CD4-positive, alpha-beta T cell (primary cell): ENCODE data around the gene POLDIP3. TPM values are rescaled to one million over a fixed set of nuclear protein-coding genes. Genes with fewer than 3 reads are reported as not detected.
"Not testable (repeated sequence)": the region's sequence is repeated elsewhere in the genome, so short reads cannot be mapped to it uniquely, and the experiment has no call there.

Source experiments
- ATAC-seq: fragments of 200-7000 bp; cut with Tn5 transposase; one replicate; pipeline ENCODE4 v1.10.0; 2022; ENCODE audit warnings: mild to moderate bottlenecking; ENCODE audit not compliant: poor library complexity
- CTCF ChIA-PET: fragments of 350-600 bp; sonication (Branson Sonifier 250); formaldehyde crosslinking; loops from one replicate; lab custom pipeline; 2021; ENCODE audit warnings: antibody characterized with exemption, inconsistent platforms; lab: Charles Lee
- POLR2A ChIA-PET: fragments of 350-600 bp; sonication (Branson Sonifier 250); formaldehyde crosslinking; loops from one replicate; lab custom pipeline; 2021; ENCODE audit warnings: antibody characterized with exemption, inconsistent platforms; lab: Charles Lee
- DNase-seq, 14 experiments: peaks; one replicate each; pipeline ENCODE4 v3.0.0-alpha.2; 2013 to 2020; ENCODE audit warnings: mixed read lengths in 2 of 14
- H3K27ac ChIP-seq, 2 donors: one replicate each; pipeline versions ENCODE4 v1.5.1 to v1.7.0; 2013; ENCODE audit warnings: low read length in 2 of 2, low read depth in 1 of 2, mild to moderate bottlenecking in 1 of 2
- H3K27me3 ChIP-seq, 2 experiments: 1 replicate in 1 of 2; 2 replicates in 1 of 2; pipeline versions ENCODE4 v1.6.1 to v1.7.0; 2013; ENCODE audit warnings: low read length in 2 of 2, control low read depth in 1 of 2, mild to moderate bottlenecking in 1 of 2, moderate library complexity in 1 of 2; ENCODE audit not compliant: insufficient read depth in 2 of 2, control insufficient read depth in 1 of 2
- H3K36me3 ChIP-seq: one replicate; pipeline ENCODE4 v1.6.1; 2013; ENCODE audit warnings: low read length, control low read depth; ENCODE audit not compliant: insufficient read depth
- H3K4me1 ChIP-seq: one replicate; pipeline ENCODE4 v1.6.1; 2013; ENCODE audit warnings: low read length, control low read depth; ENCODE audit not compliant: insufficient read depth
- H3K4me3 ChIP-seq: one replicate; pipeline ENCODE4 v1.5.1; 2013; ENCODE audit warnings: mild to moderate bottlenecking, low read length, moderate library complexity
- H3K9me3 ChIP-seq, 2 experiments: 1 replicate in 1 of 2; 2 replicates in 1 of 2; pipeline versions ENCODE4 v1.6.1 to v1.7.0; 2013; ENCODE audit warnings: low read length in 2 of 2, mild to moderate bottlenecking in 2 of 2, control low read depth in 1 of 2, moderate library complexity in 1 of 2; ENCODE audit not compliant: control insufficient read depth in 1 of 2, insufficient read depth in 1 of 2
- H3K27ac Mint-ChIP-seq: one replicate; pipeline ENCODE4 v1.8.0; 2020; ENCODE audit warnings: mixed read lengths
- H3K27me3 Mint-ChIP-seq: one replicate; pipeline ENCODE4 v1.8.0; 2021; ENCODE audit warnings: mixed read lengths
- H3K36me3 Mint-ChIP-seq: one replicate; pipeline ENCODE4 v1.8.0; 2021; ENCODE audit warnings: low read depth, mixed read lengths
- H3K4me1 Mint-ChIP-seq: one replicate; pipeline ENCODE4 v1.8.0; 2021; ENCODE audit warnings: low read depth, mixed read lengths
- H3K4me3 Mint-ChIP-seq: one replicate; pipeline ENCODE4 v1.8.0; 2020; ENCODE audit warnings: mild to moderate bottlenecking, mixed read lengths
- H3K9me3 Mint-ChIP-seq: one replicate; pipeline ENCODE4 v1.8.0; 2020; ENCODE audit warnings: mixed read lengths
- intact Hi-C, 2 experiments: fragments of 100-400 bp; cut with DNase I in 1 of 2; cut with micrococcal nuclease in 1 of 2; formaldehyde crosslinking; loops; one replicate each; pipeline versions ENCODE4 v1.15.1 to v1.9.0; 2023 to 2025; cut with DNase I, micrococcal nuclease
- total RNA-seq, 174 experiments: library from RNA in 2 of 174; stranded (reverse) in 2 of 174; gene quantifications; one replicate each; pipeline ENCODE4 v1.2.3 and lab custom pipeline; 2021 to 2026
- TF ChIP-seq, protein P1 (sequence below): fragments of 200-600 bp; IDR thresholded peaks from one replicate; pipeline ENCODE4 v1.8.0; 2022; ENCODE audit warnings: antibody characterized with exemption, mild to moderate bottlenecking

POLDIP3 gene
- total RNA-seq, 2 experiments from 2014 or later, result 77.7 to 80.7 TPM

DNA sequence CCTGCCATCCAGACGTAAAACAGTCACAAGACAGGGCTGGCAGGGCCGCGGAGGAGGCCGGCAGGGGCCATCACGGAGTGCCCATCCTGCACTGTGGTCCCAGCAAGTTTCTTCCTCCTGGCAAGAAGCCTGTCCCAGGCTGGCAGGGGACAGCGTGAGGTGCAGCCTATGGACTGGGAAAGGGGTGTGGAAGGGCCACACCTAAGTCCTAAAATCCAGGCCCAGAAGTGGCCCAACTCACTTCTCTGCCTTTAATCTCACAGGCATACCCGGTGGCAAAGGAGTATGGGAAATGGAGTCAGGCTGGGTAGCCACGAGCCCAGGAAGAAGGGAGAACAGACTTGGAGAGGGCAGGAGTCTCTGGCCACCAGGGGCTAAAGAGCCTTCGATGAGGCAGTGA is 44.1 kb downstream of the POLDIP3 start:
- H3K27me3 ChIP-seq, H3K4me3 ChIP-seq, H3K4me1 Mint-ChIP-seq, CTCF ChIA-PET, intact Hi-C loops, H3K27ac ChIP-seq, H3K9me3 ChIP-seq, H3K4me1 ChIP-seq, H3K27me3 Mint-ChIP-seq, H3K27ac Mint-ChIP-seq, DNase-seq, H3K9me3 Mint-ChIP-seq, ATAC-seq, H3K4me3 Mint-ChIP-seq: not testable (repeated sequence)
- POLR2A ChIA-PET, result interaction anchor here (0.7 to 1.1 kb wide), 2 partner anchors 44 to 926 kb away, joined by 3 to 4 read pairs; partner anchors contain the start of gene POLDIP3
- peaks cover 11% of the 10 kb centered on the region for H3K36me3 ChIP-seq
- peaks cover 35% of the 10 kb centered on the region for H3K36me3 Mint-ChIP-seq

DNA sequence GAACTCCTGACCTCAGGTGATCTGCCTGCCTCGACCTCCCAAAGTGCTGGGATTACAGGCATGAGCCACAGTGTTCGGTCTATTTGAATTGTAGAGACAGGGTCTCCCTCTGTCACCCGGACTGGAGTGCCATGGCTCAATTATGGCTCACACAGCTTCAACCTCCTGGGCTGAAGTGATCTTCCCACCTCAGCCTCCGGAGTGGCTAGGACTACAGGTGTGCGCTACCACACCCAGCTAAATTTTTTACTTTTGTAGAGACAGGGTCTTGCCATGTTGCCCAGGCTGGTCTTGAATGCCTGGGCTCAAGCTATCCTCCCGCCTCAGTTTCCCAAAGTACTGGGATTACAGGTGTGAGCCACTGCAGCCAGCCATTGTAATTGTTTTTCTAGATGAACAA is 46.7 kb downstream of the POLDIP3 start:
- intact Hi-C loops, H3K27ac Mint-ChIP-seq, ATAC-seq: not testable (repeated sequence)

DNA sequence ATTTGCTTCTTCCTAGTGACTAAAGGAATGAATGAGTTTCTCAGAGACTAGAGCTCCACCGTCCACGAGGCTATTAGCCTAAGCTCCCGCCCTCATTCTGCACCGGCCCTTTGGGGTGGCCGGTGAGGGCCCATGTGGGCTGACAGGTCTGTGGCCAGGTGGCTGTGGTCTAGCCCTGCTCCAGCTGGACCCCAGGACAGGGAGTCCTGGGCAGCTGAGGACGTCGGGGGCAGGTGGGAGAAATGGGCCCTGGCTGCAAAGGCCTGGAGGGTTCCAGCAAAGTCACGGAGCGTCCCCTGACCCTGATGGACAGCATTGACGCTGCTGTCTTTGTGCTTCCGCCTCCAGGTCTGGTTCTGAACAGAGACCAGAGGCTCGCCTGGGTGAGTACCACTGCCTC is 48.7 kb downstream of the POLDIP3 start:
- H3K27me3 ChIP-seq, result no peaks in the 10 kb centered on the region
- H3K27me3 Mint-ChIP-seq, result no peaks in the 10 kb centered on the region
- CTCF ChIA-PET, result no interaction called here

More for the DNA sequence above, 46.7 kb downstream of the POLDIP3 start:
- H3K27me3 ChIP-seq, CTCF ChIA-PET, H3K4me1 Mint-ChIP-seq, H3K9me3 Mint-ChIP-seq, H3K4me3 ChIP-seq, DNase-seq, H3K4me1 ChIP-seq, H3K9me3 ChIP-seq, H3K27me3 Mint-ChIP-seq, H3K36me3 ChIP-seq, H3K4me3 Mint-ChIP-seq, H3K27ac ChIP-seq, POLR2A ChIA-PET: not testable (repeated sequence)
- H3K36me3 Mint-ChIP-seq, result peaks cover 24% of the 10 kb centered on the region

DNA sequence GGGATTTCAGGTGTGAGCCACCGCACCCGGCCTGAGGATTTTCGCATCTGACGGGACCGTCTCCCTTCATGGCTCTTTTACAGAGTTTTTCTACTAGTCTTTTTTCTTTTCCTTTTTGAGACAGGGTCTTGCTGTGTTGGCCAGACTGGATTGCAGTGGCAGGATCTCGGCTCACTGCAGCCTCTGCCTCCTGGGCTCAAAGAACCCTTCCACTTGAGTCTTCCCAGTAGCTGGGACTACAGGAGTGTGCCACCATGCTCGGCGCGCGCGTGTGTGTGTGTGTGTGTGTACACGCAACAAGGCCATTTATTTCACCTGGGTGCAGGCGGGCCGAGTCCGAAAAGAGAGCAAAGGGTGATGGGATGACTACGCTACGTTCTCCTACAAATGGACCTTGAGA is 50.0 kb downstream of the POLDIP3 start:
- no peak overlapping the region for H3K4me3 Mint-ChIP-seq
- intact Hi-C loops, result no loop called here
- no peak overlapping the region for H3K4me3 ChIP-seq
- DNase-seq (no peak), ATAC-seq (no peak)
- H3K27me3 ChIP-seq, result no peaks in the 10 kb centered on the region
- H3K27me3 Mint-ChIP-seq, result no peaks in the 10 kb centered on the region
- no peak overlapping the region for H3K27ac Mint-ChIP-seq
- H3K9me3 Mint-ChIP-seq, result no peaks in the 10 kb centered on the region
- TF ChIP-seq, protein P1, sequence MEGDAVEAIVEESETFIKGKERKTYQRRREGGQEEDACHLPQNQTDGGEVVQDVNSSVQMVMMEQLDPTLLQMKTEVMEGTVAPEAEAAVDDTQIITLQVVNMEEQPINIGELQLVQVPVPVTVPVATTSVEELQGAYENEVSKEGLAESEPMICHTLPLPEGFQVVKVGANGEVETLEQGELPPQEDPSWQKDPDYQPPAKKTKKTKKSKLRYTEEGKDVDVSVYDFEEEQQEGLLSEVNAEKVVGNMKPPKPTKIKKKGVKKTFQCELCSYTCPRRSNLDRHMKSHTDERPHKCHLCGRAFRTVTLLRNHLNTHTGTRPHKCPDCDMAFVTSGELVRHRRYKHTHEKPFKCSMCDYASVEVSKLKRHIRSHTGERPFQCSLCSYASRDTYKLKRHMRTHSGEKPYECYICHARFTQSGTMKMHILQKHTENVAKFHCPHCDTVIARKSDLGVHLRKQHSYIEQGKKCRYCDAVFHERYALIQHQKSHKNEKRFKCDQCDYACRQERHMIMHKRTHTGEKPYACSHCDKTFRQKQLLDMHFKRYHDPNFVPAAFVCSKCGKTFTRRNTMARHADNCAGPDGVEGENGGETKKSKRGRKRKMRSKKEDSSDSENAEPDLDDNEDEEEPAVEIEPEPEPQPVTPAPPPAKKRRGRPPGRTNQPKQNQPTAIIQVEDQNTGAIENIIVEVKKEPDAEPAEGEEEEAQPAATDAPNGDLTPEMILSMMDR, result no peak
- H3K27ac ChIP-seq, result no peak overlapping the region
- H3K9me3 ChIP-seq, result no peaks in the 10 kb centered on the region
- no peaks in the 10 kb centered on the region for H3K36me3 ChIP-seq
- POLR2A ChIA-PET, result no interaction called here
- CTCF ChIA-PET, result no interaction called here
- no peaks in the 10 kb centered on the region for H3K4me1 Mint-ChIP-seq
- no peaks in the 10 kb centered on the region for H3K36me3 Mint-ChIP-seq
- no peaks in the 10 kb centered on the region for H3K4me1 ChIP-seq

More for the DNA sequence above, 48.7 kb downstream of the POLDIP3 start:
- H3K9me3 ChIP-seq, result no peaks in the 10 kb centered on the region
- H3K4me3 ChIP-seq, result no peak overlapping the region
- intact Hi-C loops, result no loop called here
- Mint-ChIP-seq H3K4me1 (no peaks in the 10 kb centered on the region), H3K9me3 (no peaks in the 10 kb centered on the region), H3K4me3 (no peak overlapping the region), H3K27ac (no peak overlapping the region), H3K36me3 (peaks cover 7% of the 10 kb centered on the region)
- H3K36me3 ChIP-seq, result no peaks in the 10 kb centered on the region
- H3K27ac ChIP-seq, result no peak overlapping the region
- POLR2A ChIA-PET, result no interaction called here
- TF ChIP-seq, protein P1, result no peak
- DNase-seq, result no peak
- no peaks in the 10 kb centered on the region for H3K4me1 ChIP-seq
- no peak for ATAC-seq

DNA sequence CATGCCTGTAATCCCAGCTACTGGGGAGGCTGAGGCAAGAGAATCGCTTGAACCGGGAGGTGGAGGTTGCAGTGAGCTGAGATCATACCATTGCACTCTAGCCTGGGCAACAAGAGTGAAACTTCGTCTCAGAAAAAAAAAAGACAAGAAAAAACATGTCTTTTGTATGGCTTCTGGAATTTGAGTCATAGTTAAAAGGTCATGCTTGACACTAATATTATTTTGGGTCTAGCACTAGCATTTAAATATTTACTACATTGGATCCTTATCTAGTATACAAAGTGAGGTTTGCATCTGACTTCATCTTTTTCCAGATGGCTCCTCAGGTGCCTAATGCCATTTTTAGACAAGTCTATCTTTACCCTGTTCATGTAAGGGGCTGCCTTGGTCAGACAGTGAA is 50.7 kb downstream of the POLDIP3 start:
- ATAC-seq, H3K27me3 Mint-ChIP-seq, H3K4me3 Mint-ChIP-seq, H3K27me3 ChIP-seq, H3K9me3 Mint-ChIP-seq, H3K4me3 ChIP-seq, DNase-seq, H3K36me3 Mint-ChIP-seq, H3K4me1 ChIP-seq, POLR2A ChIA-PET, H3K9me3 ChIP-seq, H3K27ac ChIP-seq, CTCF ChIA-PET, intact Hi-C loops, H3K36me3 ChIP-seq, H3K4me1 Mint-ChIP-seq, H3K27ac Mint-ChIP-seq: not testable (repeated sequence)
